A549 treated with AZD2906 at 1 μM for 4 hours (cell line): ENCODE measurements around the gene PPM1K. TPM values are rescaled to one million over a fixed set of nuclear protein-coding genes. Genes with fewer than 3 reads are reported as not detected.

Source experiments
- total RNA-seq: library from RNA; stranded (reverse); fragments of 200-300 nt; extraction: Qiagen RNA extraction; gene quantifications from 5 replicates; pipeline ENCODE4 v1.2.3, GENCODE V29; 2022

PPM1K gene
- total RNA-seq = 0.63 to 1.3 TPM (median 0.81 TPM) in 5 replicates

GRCh38 chr4:88284439-88285234 is at the start of gene PPM1K:
Gene PPM1K (minus strand): TSS chr4:88284561. CDS start chr4:88278583, 5,978 bp downstream.

Other genes with a start within 250 kb of the PPM1K start
- 14.1 to 18.6 TPM (median 15.9 TPM) in 5 replicates for gene ABCG2, start 125.9 kb downstream of the PPM1K start, total RNA-seq
- 2.5 to 3.5 TPM (median 3.0 TPM) in 5 replicates for gene HERC6, start 94.3 kb upstream of the PPM1K start, total RNA-seq
- 3.4 to 4.7 TPM (median 3.4 TPM) in 5 replicates for gene HERC5, start 172.6 kb upstream of the PPM1K start, total RNA-seq
- gene PYURF, start 239.2 kb upstream of the PPM1K start, total RNA-seq = 68.0 to 82.3 TPM (median 75.6 TPM) in 5 replicates